HCT116 (cell line): ENCODE data around the gene SRGAP1.

ENCODE experiments used
- CTCF ChIP-seq, 3 experiments: fragments of 200-600 bp in 1 of 3; sonication (generic) in 1 of 3; IDR thresholded peaks in 2 of 3; conservative IDR thresholded peaks in 1 of 3; 2 replicates each; pipeline ENCODE4 v1.5.1; 2012 to 2017; ENCODE audit warnings: low read depth in 2 of 3, low read length in 2 of 3, antibody characterized with exemption in 1 of 3, borderline replicate concordance in 1 of 3, control low read depth in 1 of 3, mild to moderate bottlenecking in 1 of 3, mixed read lengths in 1 of 3, mixed run types in 1 of 3, moderate library complexity in 1 of 3; ENCODE audit not compliant: insufficient read depth in 1 of 3
- EGR1 ChIP-seq: IDR thresholded peaks from 2 replicates; pipeline ENCODE4 v1.6.1; 2012; ENCODE audit warnings: low read depth
- ELF1 ChIP-seq: IDR thresholded peaks from 2 replicates; pipeline ENCODE4 v1.6.1; 2012; ENCODE audit warnings: low read depth, borderline replicate concordance
- EZH2 ChIP-seq: fragments of 200-600 bp; sonication (generic); IDR thresholded peaks from 2 replicates; pipeline ENCODE4 v1.6.1; 2017; ENCODE audit warnings: antibody characterized with exemption, mixed run types
- EZH2phosphoT487 ChIP-seq: fragments of 200-600 bp; IDR thresholded peaks from 2 replicates; pipeline ENCODE4 v1.6.1; 2018; ENCODE audit warnings: antibody characterized with exemption, borderline replicate concordance
- FOSL1 ChIP-seq: IDR thresholded peaks from 2 replicates; pipeline ENCODE4 v1.6.1; 2012; ENCODE audit warnings: low read depth
- JUND ChIP-seq: IDR thresholded peaks from 2 replicates; pipeline ENCODE4 v1.6.1; 2012
- POLR2A ChIP-seq: IDR thresholded peaks from 2 replicates; pipeline ENCODE4 v1.7.0; 2011; ENCODE audit warnings: borderline replicate concordance; ENCODE audit not compliant: insufficient read depth, insufficient read length; ENCODE audit errors: extremely low read depth
- POLR2AphosphoS5 ChIP-seq: IDR thresholded peaks from 2 replicates; pipeline ENCODE4 v1.6.1; 2011; ENCODE audit warnings: mild to moderate bottlenecking, low read depth, low read length, moderate library complexity
- RAD21 ChIP-seq: IDR thresholded peaks from 2 replicates; pipeline ENCODE4 v1.6.1; 2012; ENCODE audit warnings: low read depth, mild to moderate bottlenecking
- SIN3A ChIP-seq: IDR thresholded peaks from 2 replicates; pipeline ENCODE4 v1.6.1; 2012; ENCODE audit warnings: low read depth
- TCF7L2 ChIP-seq: IDR thresholded peaks from 2 replicates; pipeline ENCODE4 v1.7.0; 2011; ENCODE audit warnings: borderline replicate concordance, inconsistent platforms; ENCODE audit not compliant: insufficient read depth, insufficient read length; ENCODE audit errors: extremely low read depth
- ZNF274 ChIP-seq: fragments of 200-500 bp; sonication (Bioruptor generic); IDR thresholded peaks from 2 replicates; pipeline ENCODE4 v1.6.1; 2014; ENCODE audit warnings: mild to moderate bottlenecking, low read depth, low read length, inconsistent platforms

GRCh38 chr12:64122995-64123394, 278.5 kb downstream of the SRGAP1 start:
- TF ChIP-seq ELF1 = no peak
- no peak for TF ChIP-seq EZH2
- TF ChIP-seq POLR2AphosphoS5 = no peak
- no peak for TF ChIP-seq ZNF274
- no peak for TF ChIP-seq POLR2A
- no peak for TF ChIP-seq CTCF (IDR thresholded peaks at IDR 0.05 in 2 of 3, conservative IDR thresholded peaks at IDR 0.05 in 1 of 3; ENCODE audit: borderline replicate concordance in 1 of 3, insufficient read depth in 1 of 3, low read depth in 2 of 3, low read length in 2 of 3)
- TF ChIP-seq EZH2phosphoT487 = no peak
- no peak for TF ChIP-seq RAD21
- TF ChIP-seq FOSL1 = no peak
- no peak for TF ChIP-seq TCF7L2
- TF ChIP-seq EGR1 = no peak
- TF ChIP-seq SIN3A = no peak
- TF ChIP-seq JUND = no peak
